Measurements from ENCODE around the gene AMZ2.
"Not testable (repeated sequence)": the region's sequence is repeated elsewhere in the genome, so short reads cannot be mapped to it uniquely, and the experiment has no call there.

Gene AMZ2

GRCh38 chr17:68231541-68231940 is 16.3 kb upstream of the AMZ2 start:
- no peak overlapping the region for H4K8ac ChIP-seq (ENCODE audit: low read depth, low read length)
- no peak overlapping the region for H2AK5ac ChIP-seq (ENCODE audit: low read length)
- H2BK120ac ChIP-seq (ENCODE audit: low read depth, low read length) = no peak overlapping the region
- H3K79me1 ChIP-seq (ENCODE audit: low read length) = no peaks in the 10 kb centered on the region
- no peak overlapping the region for H2BK15ac ChIP-seq (replicated peaks; ENCODE audit: low read depth)
- H3K27ac ChIP-seq (ENCODE audit: low read depth, low read length) = no peak overlapping the region
- H3K36me3 ChIP-seq (ENCODE audit: control insufficient read depth, insufficient read depth, low read length) = no peaks in the 10 kb centered on the region
- no peak overlapping the region for H4K5ac ChIP-seq (ENCODE audit: low read length)
- H3K9ac ChIP-seq (ENCODE audit: low read length) = no peak overlapping the region
- no peak overlapping the region for H3K4me2 ChIP-seq (ENCODE audit: low read length)
- H3K23ac ChIP-seq (ENCODE audit: low read length) = no peak overlapping the region
- no peak overlapping the region for H3K18ac ChIP-seq (ENCODE audit: low read length)
- H3K4ac ChIP-seq (ENCODE audit: low read depth, low read length) = no peak overlapping the region
- WGBS (ENCODE audit: extremely low coverage, insufficient coverage, low lambda C conversion rate) = no CpG with 5 or more reads among the region's 1 CpG
- no peak overlapping the region for H3K4me3 ChIP-seq (ENCODE audit: low read length)
- H3K56ac ChIP-seq (ENCODE audit: low read length) = no peak overlapping the region
- H3K27me3 ChIP-seq (ENCODE audit: insufficient read depth, low read length, poor library complexity) = no peaks in the 10 kb centered on the region
- no peaks in the 10 kb centered on the region for H3K4me1 ChIP-seq (ENCODE audit: control insufficient read depth, low read depth, low read length)
- peak; percentile 14 for DNase-seq
- no peaks in the 10 kb centered on the region for H3K79me2 ChIP-seq (ENCODE audit: control insufficient read depth, insufficient read depth, low read length)
- H2BK5ac ChIP-seq (ENCODE audit: low read length) = no peak overlapping the region

- H3K27me3 ChIP-seq (ENCODE audit: insufficient read depth, low read length, poor library complexity); H3K18ac ChIP-seq (ENCODE audit: low read length); H3K56ac ChIP-seq (ENCODE audit: low read length); H3K27ac ChIP-seq (ENCODE audit: low read depth, low read length); H3K4ac ChIP-seq (ENCODE audit: low read depth, low read length); H3K79me1 ChIP-seq (ENCODE audit: low read length); H3K4me1 ChIP-seq (ENCODE audit: control insufficient read depth, low read depth, low read length); H3K4me3 ChIP-seq (ENCODE audit: low read length); H2AK5ac ChIP-seq (ENCODE audit: low read length); H4K5ac ChIP-seq (ENCODE audit: low read length); H3K79me2 ChIP-seq (ENCODE audit: control insufficient read depth, insufficient read depth, low read length); H2BK15ac ChIP-seq (replicated peaks; ENCODE audit: low read depth); H4K8ac ChIP-seq (ENCODE audit: low read depth, low read length); H2BK5ac ChIP-seq (ENCODE audit: low read length); DNase-seq; H3K4me2 ChIP-seq (ENCODE audit: low read length); H3K9ac ChIP-seq (ENCODE audit: low read length); H2BK120ac ChIP-seq (ENCODE audit: low read depth, low read length); H3K23ac ChIP-seq (ENCODE audit: low read length); H3K36me3 ChIP-seq (ENCODE audit: control insufficient read depth, insufficient read depth, low read length): not testable (repeated sequence)
- WGBS (ENCODE audit: extremely low coverage, insufficient coverage, low lambda C conversion rate) = no CpG with 5 or more reads among the region's 1 CpG
Observed at GRCh38 chr17:68232741-68233140, 15.1 kb upstream of the AMZ2 start.

GRCh38 chr17:68234726-68235335 is 13.0 kb upstream of the AMZ2 start:
- H2BK5ac ChIP-seq (ENCODE audit: low read length); H3K4ac ChIP-seq (ENCODE audit: low read depth, low read length); H3K4me2 ChIP-seq (ENCODE audit: low read length); H2BK15ac ChIP-seq (replicated peaks; ENCODE audit: low read depth); H3K79me2 ChIP-seq (ENCODE audit: control insufficient read depth, insufficient read depth, low read length); H3K4me1 ChIP-seq (ENCODE audit: control insufficient read depth, low read depth, low read length); H3K23ac ChIP-seq (ENCODE audit: low read length); H3K27me3 ChIP-seq (ENCODE audit: insufficient read depth, low read length, poor library complexity); H4K8ac ChIP-seq (ENCODE audit: low read depth, low read length); H3K79me1 ChIP-seq (ENCODE audit: low read length); DNase-seq; H4K5ac ChIP-seq (ENCODE audit: low read length); H3K4me3 ChIP-seq (ENCODE audit: low read length); H2BK120ac ChIP-seq (ENCODE audit: low read depth, low read length); H3K27ac ChIP-seq (ENCODE audit: low read depth, low read length); H3K36me3 ChIP-seq (ENCODE audit: control insufficient read depth, insufficient read depth, low read length); H3K56ac ChIP-seq (ENCODE audit: low read length); H3K9ac ChIP-seq (ENCODE audit: low read length); H3K18ac ChIP-seq (ENCODE audit: low read length); H2AK5ac ChIP-seq (ENCODE audit: low read length): not testable (repeated sequence)
- no CpG with 5 or more reads among the region's 12 CpGs for WGBS (ENCODE audit: extremely low coverage, insufficient coverage, low lambda C conversion rate)

- not testable (repeated sequence) for H3K36me3 ChIP-seq (ENCODE audit: control insufficient read depth, insufficient read depth, low read length); H3K27me3 ChIP-seq (ENCODE audit: insufficient read depth, low read length, poor library complexity); H3K23ac ChIP-seq (ENCODE audit: low read length); H4K5ac ChIP-seq (ENCODE audit: low read length); H3K79me2 ChIP-seq (ENCODE audit: control insufficient read depth, insufficient read depth, low read length); H2BK15ac ChIP-seq (replicated peaks; ENCODE audit: low read depth); H3K4me2 ChIP-seq (ENCODE audit: low read length); H2BK5ac ChIP-seq (ENCODE audit: low read length); H3K4me3 ChIP-seq (ENCODE audit: low read length); H3K9ac ChIP-seq (ENCODE audit: low read length); DNase-seq; H3K27ac ChIP-seq (ENCODE audit: low read depth, low read length); H2AK5ac ChIP-seq (ENCODE audit: low read length); H3K56ac ChIP-seq (ENCODE audit: low read length); H4K8ac ChIP-seq (ENCODE audit: low read depth, low read length); H3K4ac ChIP-seq (ENCODE audit: low read depth, low read length); H3K4me1 ChIP-seq (ENCODE audit: control insufficient read depth, low read depth, low read length); H3K79me1 ChIP-seq (ENCODE audit: low read length); H3K18ac ChIP-seq (ENCODE audit: low read length); H2BK120ac ChIP-seq (ENCODE audit: low read depth, low read length)
- no CpG with 5 or more reads among the region's 11 CpGs for WGBS (ENCODE audit: extremely low coverage, insufficient coverage, low lambda C conversion rate)
Observed at GRCh38 chr17:68235336-68235791, 12.5 kb upstream of the AMZ2 start.

GRCh38 chr17:68237369-68238163 is 10.3 kb upstream of the AMZ2 start:
- not testable (repeated sequence) for H4K8ac ChIP-seq (ENCODE audit: low read depth, low read length); H3K18ac ChIP-seq (ENCODE audit: low read length); H4K5ac ChIP-seq (ENCODE audit: low read length); DNase-seq; H3K27me3 ChIP-seq (ENCODE audit: insufficient read depth, low read length, poor library complexity); H3K27ac ChIP-seq (ENCODE audit: low read depth, low read length); H2BK5ac ChIP-seq (ENCODE audit: low read length); H3K79me1 ChIP-seq (ENCODE audit: low read length); H3K9ac ChIP-seq (ENCODE audit: low read length); H3K36me3 ChIP-seq (ENCODE audit: control insufficient read depth, insufficient read depth, low read length); H3K79me2 ChIP-seq (ENCODE audit: control insufficient read depth, insufficient read depth, low read length); H3K4ac ChIP-seq (ENCODE audit: low read depth, low read length); H3K4me3 ChIP-seq (ENCODE audit: low read length); H3K56ac ChIP-seq (ENCODE audit: low read length); H3K4me1 ChIP-seq (ENCODE audit: control insufficient read depth, low read depth, low read length); H3K4me2 ChIP-seq (ENCODE audit: low read length); H2BK15ac ChIP-seq (replicated peaks; ENCODE audit: low read depth); H2BK120ac ChIP-seq (ENCODE audit: low read depth, low read length); H3K23ac ChIP-seq (ENCODE audit: low read length); H2AK5ac ChIP-seq (ENCODE audit: low read length)
- no CpG with 5 or more reads among the region's 16 CpGs for WGBS (ENCODE audit: extremely low coverage, insufficient coverage, low lambda C conversion rate)
